IMR-90 (cell line): ENCODE measurements around the gene MAGI1. TPM values are rescaled to one million over a fixed set of nuclear protein-coding genes. Genes with fewer than 3 reads are reported as not detected.

Experiments
- ATAC-seq: fragments of 200-7000 bp; cut with Tn5 transposase; 2 replicates; pipeline ENCODE4 v1.9.1; 2020; ENCODE audit warnings: low read depth, mild to moderate bottlenecking, moderate library complexity
- BruUV-seq: library from RNA; stranded (reverse); fragments of 400-500 nt; replicated peaks from 2 replicates; lab custom pipeline; 2021; lab: Mats Ljungman, UMichigan
- CTCF ChIA-PET: fragments of 300-600 bp; formaldehyde crosslinking; extraction: SDS; loops from one replicate; lab custom pipeline; 2021; ENCODE audit warnings: antibody characterized with exemption; lab: Yijun Ruan, JAX
- POLR2A ChIA-PET: fragments of 300-600 bp; sonication (Branson Sonifier 250); formaldehyde crosslinking; loops from one replicate; lab custom pipeline; 2022; ENCODE audit warnings: antibody characterized with exemption; ENCODE audit not compliant: unreplicated experiment; lab: Charles Lee
- DNase-seq: peaks from one replicate; pipeline ENCODE4 v3.0.0; 2013
- H2AFZ ChIP-seq: replicated peaks from 2 replicates; pipeline ENCODE3; 2013; ENCODE audit warnings: low read length, mild to moderate bottlenecking; ENCODE audit not compliant: poor library complexity
- H2AK5ac ChIP-seq: 2 replicates; pipeline ENCODE4 v1.6.1; 2013; ENCODE audit warnings: low read depth, low read length, inconsistent platforms
- H2AK9ac ChIP-seq: replicated peaks from 2 replicates; pipeline ENCODE3; 2013; ENCODE audit warnings: mild to moderate bottlenecking, low read depth, low read length, moderate library complexity; ENCODE audit not compliant: poor library complexity
- H2BK120ac ChIP-seq: 2 replicates; pipeline ENCODE4 v1.6.1; 2013; ENCODE audit warnings: low read depth, low read length, inconsistent platforms
- H2BK15ac ChIP-seq: 3 replicates; pipeline ENCODE4 v1.6.1; 2013; ENCODE audit warnings: low read depth, low read length, inconsistent platforms
- H2BK20ac ChIP-seq: 2 replicates; pipeline ENCODE4 v1.6.1; 2013; ENCODE audit warnings: low read depth, mild to moderate bottlenecking, inconsistent platforms, low read length, moderate library complexity
- H2BK5ac ChIP-seq: 2 replicates; pipeline ENCODE4 v1.6.1; 2013; ENCODE audit warnings: mild to moderate bottlenecking, low read depth, low read length, inconsistent platforms; ENCODE audit not compliant: poor library complexity, severe bottlenecking
- H3K14ac ChIP-seq: replicated peaks from 2 replicates; pipeline ENCODE4 v1.6.1; 2013; ENCODE audit warnings: low read depth, low read length, inconsistent platforms
- H3K18ac ChIP-seq: 2 replicates; pipeline ENCODE4 v1.6.1; 2013; ENCODE audit warnings: low read depth, low read length, control low read depth
- H3K23ac ChIP-seq: 2 replicates; pipeline ENCODE4 v1.6.1; 2013; ENCODE audit warnings: low read depth, low read length, inconsistent platforms
- H3K27ac ChIP-seq: 2 replicates; pipeline ENCODE4 v1.5.1; 2013; ENCODE audit warnings: mild to moderate bottlenecking, control low read depth, low read length; ENCODE audit not compliant: insufficient read depth
- H3K27me3 ChIP-seq: 2 replicates; pipeline ENCODE4 v1.6.1; 2013; ENCODE audit warnings: low read length; ENCODE audit not compliant: control insufficient read depth, insufficient read depth
- H3K36me3 ChIP-seq: 2 replicates; pipeline ENCODE4 v1.6.1; 2013; ENCODE audit warnings: low read length, mixed read lengths; ENCODE audit not compliant: control insufficient read depth, insufficient read depth
- H3K4ac ChIP-seq: 2 replicates; pipeline ENCODE4 v1.6.1; 2013; ENCODE audit warnings: low read depth, low read length, inconsistent platforms
- H3K4me1 ChIP-seq: 2 replicates; pipeline ENCODE4 v1.6.1; 2013; ENCODE audit warnings: low read length, mixed read lengths; ENCODE audit not compliant: control insufficient read depth, insufficient read depth
- H3K4me2 ChIP-seq: 2 replicates; pipeline ENCODE4 v1.6.1; 2013; ENCODE audit warnings: low read depth, mild to moderate bottlenecking, control low read depth, low read length, moderate library complexity
- H3K4me3 ChIP-seq: 2 replicates; pipeline ENCODE4 v1.5.1; 2013; ENCODE audit warnings: low read depth, mild to moderate bottlenecking, control low read depth, low read length, moderate library complexity; ENCODE audit not compliant: insufficient read depth
- H3K56ac ChIP-seq: 2 replicates; pipeline ENCODE4 v1.6.1; 2013; ENCODE audit warnings: low read length, inconsistent platforms; ENCODE audit not compliant: insufficient read depth; ENCODE audit errors: extremely low read depth
- H3K79me1 ChIP-seq, 2 experiments: 2 replicates each; pipeline ENCODE4 v1.6.1; 2013; ENCODE audit warnings: low read length in 2 of 2, inconsistent platforms in 1 of 2, low read depth in 1 of 2
- H3K9ac ChIP-seq: 2 replicates; pipeline ENCODE4 v1.6.1; 2013; ENCODE audit warnings: low read depth, low read length, control low read depth
- H3K9me1 ChIP-seq: 2 replicates; pipeline ENCODE4 v1.6.1; 2013; ENCODE audit warnings: low read length, inconsistent platforms; ENCODE audit not compliant: insufficient read depth
- H3K9me3 ChIP-seq: 2 replicates; pipeline ENCODE4 v1.6.1; 2013; ENCODE audit warnings: low read length; ENCODE audit not compliant: control insufficient read depth, insufficient read depth
- H4K20me1 ChIP-seq: 2 replicates; pipeline ENCODE4 v1.6.1; 2013; ENCODE audit warnings: low read length, inconsistent platforms; ENCODE audit not compliant: insufficient read depth
- H4K5ac ChIP-seq: 2 replicates; pipeline ENCODE4 v1.6.1; 2013; ENCODE audit warnings: mild to moderate bottlenecking, low read depth, low read length, control low read depth
- H4K8ac ChIP-seq, 2 experiments: 2 replicates each; pipeline ENCODE4 v1.6.1; 2013; ENCODE audit warnings: low read depth in 2 of 2, low read length in 2 of 2, control low read depth in 1 of 2, inconsistent platforms in 1 of 2
- H4K91ac ChIP-seq: 2 replicates; pipeline ENCODE4 v1.6.1; 2013; ENCODE audit warnings: low read depth, low read length, inconsistent platforms; ENCODE audit not compliant: insufficient read depth
- BHLHE40 ChIP-seq: fragments of 150-350 bp; IDR thresholded peaks from 2 replicates; pipeline ENCODE4 v1.6.1; 2016; ENCODE audit warnings: mild to moderate bottlenecking, low read depth, low read length
- CEBPB ChIP-seq: IDR thresholded peaks from 2 replicates; pipeline ENCODE4 v1.6.1; 2012; ENCODE audit warnings: low read depth, low read length, improper control_type of control experiment
- CHD1 ChIP-seq: IDR thresholded peaks from 2 replicates; pipeline ENCODE4 v1.6.1; 2012; ENCODE audit warnings: low read depth, low read length, improper control_type of control experiment
- CTCF ChIP-seq: conservative IDR thresholded peaks from 2 replicates; pipeline ENCODE4 v1.5.1; 2012; ENCODE audit warnings: mild to moderate bottlenecking, low read depth, low read length, improper control_type of control experiment
- ELK1 ChIP-seq: fragments of 150-350 bp; IDR thresholded peaks from 2 replicates; pipeline ENCODE4 v1.6.1; 2016; ENCODE audit warnings: low read depth, mild to moderate bottlenecking, low read length, moderate library complexity, borderline replicate concordance
- FOS ChIP-seq: fragments of 150-350 bp; IDR thresholded peaks from 2 replicates; pipeline ENCODE4 v1.6.1; 2016; ENCODE audit warnings: low read depth, low read length
- MAFK ChIP-seq: IDR thresholded peaks from 2 replicates; pipeline ENCODE4 v1.6.1; 2012; ENCODE audit warnings: low read depth, low read length, improper control_type of control experiment
- MAZ ChIP-seq: IDR thresholded peaks from 2 replicates; pipeline ENCODE4 v1.6.1; 2012; ENCODE audit warnings: low read depth, mild to moderate bottlenecking, low read length, improper control_type of control experiment, moderate library complexity, borderline replicate concordance
- MXI1 ChIP-seq: IDR thresholded peaks from 2 replicates; pipeline ENCODE4 v1.6.1; 2012; ENCODE audit warnings: low read depth, mild to moderate bottlenecking, low read length, moderate library complexity, borderline replicate concordance
- NFE2L2 ChIP-seq: fragments of 150-350 bp; IDR thresholded peaks from 2 replicates; pipeline ENCODE4 v1.6.1; 2016; ENCODE audit warnings: low read depth, mild to moderate bottlenecking, low read length
- POLR2A ChIP-seq: IDR thresholded peaks from 2 replicates; pipeline ENCODE4 v1.6.1; 2012; ENCODE audit warnings: mild to moderate bottlenecking, low read depth, low read length
- RAD21 ChIP-seq: IDR thresholded peaks from 2 replicates; pipeline ENCODE4 v1.6.1; 2012; ENCODE audit warnings: low read length, improper control_type of control experiment
- RCOR1 ChIP-seq: IDR thresholded peaks from 2 replicates; pipeline ENCODE4 v1.6.1; 2012; ENCODE audit warnings: mild to moderate bottlenecking, low read length, improper control_type of control experiment; ENCODE audit not compliant: insufficient replicate concordance
- RFX5 ChIP-seq: IDR thresholded peaks from 2 replicates; pipeline ENCODE4 v1.8.0; 2012; ENCODE audit warnings: low read depth, mild to moderate bottlenecking, low read length, moderate library complexity
- SMC3 ChIP-seq: fragments of 150-350 bp; IDR thresholded peaks from 2 replicates; pipeline ENCODE4 v1.6.1; 2016; ENCODE audit warnings: low read depth, mild to moderate bottlenecking, antibody characterized with exemption, low read length, moderate library complexity
- USF2 ChIP-seq: fragments of 150-350 bp; IDR thresholded peaks from 2 replicates; pipeline ENCODE4 v1.6.1; 2017; ENCODE audit warnings: mild to moderate bottlenecking, antibody characterized with exemption, low read length, low read depth
- WGBS, 2 experiments: methylation state at CpG; one replicate each; pipeline versions ENCODE4 v1.1.5 to v1.1.7; 2013; ENCODE audit warnings: missing lambda C conversion rate in 2 of 2; ENCODE audit not compliant: insufficient read length in 1 of 2; ENCODE audit errors: extremely low coverage in 2 of 2; 5-methylcytosine and 5-hydroxymethylcytosine counted together
- dilution Hi-C: fragments of 300-500 bp; cut with HindIII; formaldehyde crosslinking; loops from one replicate; pipeline ENCODE4 v1.14.3; 2018; ENCODE audit warnings: low sequenced_read_pairs; ENCODE audit not compliant: unreplicated experiment
- in situ Hi-C: fragments of 300-500 bp; cut with MboI; formaldehyde crosslinking; loops from 3 replicates; pipeline ENCODE4 v1.14.3; 2019; ENCODE audit warnings: low sequenced_read_pairs, inconsistent platforms, mixed read lengths
- intact Hi-C: fragments of 100-400 bp; cut with micrococcal nuclease; formaldehyde crosslinking; loops from 2 replicates; pipeline ENCODE4 v1.10.0; 2022
- polyA plus RNA-seq, 3 experiments: library from polyadenylated mRNA; depleted of rRNA; stranded (reverse); fragments of >200 nt; gene quantifications; 2 replicates each; pipeline ENCODE4 v1.2.3, GENCODE V29; 2012; ENCODE audit warnings: low replicate concordance in 1 of 3
- total RNA-seq: library from RNA; depleted of rRNA; stranded (reverse); fragments of >200 nt; gene quantifications from 2 replicates; pipeline ENCODE4 v1.2.3, GENCODE V29; 2012

MAGI1 gene
- total and polyA plus RNA-seq, 2 of the 4 experiments (the other 2 are of a cell fraction): 14.5 to 24.2 TPM

DNA sequence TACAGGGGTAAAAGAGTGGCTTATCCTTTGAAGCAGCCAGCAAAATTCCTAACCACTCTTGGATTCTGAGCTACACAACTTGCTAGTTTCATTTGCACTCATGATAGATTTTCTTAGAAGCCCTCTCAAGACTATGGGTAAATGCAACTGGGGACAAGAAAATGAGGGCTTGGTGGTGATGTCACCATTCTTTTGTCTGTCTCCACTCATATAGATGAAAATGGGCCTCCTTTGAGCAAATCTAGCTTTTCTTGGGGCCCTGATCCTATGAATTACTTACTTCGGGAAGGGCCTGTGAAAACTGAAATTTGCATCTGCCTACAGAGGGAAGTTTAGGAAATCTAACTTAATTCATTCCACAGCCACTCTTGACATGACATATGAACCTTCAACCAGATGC lies 486.3 kb downstream of the MAGI1 start:
- no peak overlapping the region for H2BK5ac ChIP-seq
- peaks cover 5% of the 10 kb centered on the region; the same call in 1 of the 2 replicates for H3K9me1 ChIP-seq
- H4K91ac ChIP-seq: no peak overlapping the region
- ChIA-PET CTCF (no interaction called here), POLR2A (no interaction called here)
- H3K36me3 ChIP-seq: no peaks in the 10 kb centered on the region
- WGBS, 2 experiments: no CpG with 5 or more reads among the region's 1 CpG
- TF ChIP-seq RFX5 (no peak), USF2 (no peak), MAFK (no peak), CEBPB (no peak), ELK1 (no peak), CHD1 (no peak), FOS (no peak), BHLHE40 (no peak), CTCF (no peak), RAD21 (no peak), POLR2A (no peak), MAZ (no peak), RCOR1 (no peak), MXI1 (no peak), SMC3 (no peak), NFE2L2 (no peak)
- no peak overlapping the region for H3K9ac ChIP-seq
- DNase-seq: no peak
- H3K4me2 ChIP-seq: no peak overlapping the region
- no peak overlapping the region for H4K5ac ChIP-seq
- no peak overlapping the region for H3K4ac ChIP-seq
- intact Hi-C loops: no loop called here
- peaks cover 19 to 45% of the 10 kb centered on the region in 2 experiments for H3K79me1 ChIP-seq
- no peak overlapping the region for H2BK15ac ChIP-seq
- no peak overlapping the region for H3K56ac ChIP-seq
- no peak overlapping the region for H3K18ac ChIP-seq
- in situ Hi-C loops: no loop called here
- no TSS peak for BruUV-seq
- H3K27ac ChIP-seq: no peak overlapping the region
- H4K20me1 ChIP-seq: peaks cover 8% of the 10 kb centered on the region; the same call in 1 of the 2 replicates
- no peak overlapping the region for H2AK9ac ChIP-seq
- no peak overlapping the region for H3K23ac ChIP-seq
- H2BK20ac ChIP-seq: no peak overlapping the region
- peaks cover 5% of the 10 kb centered on the region for H3K4me1 ChIP-seq
- no peak overlapping the region for H2AFZ ChIP-seq
- dilution Hi-C loops: no loop called here
- H3K9me3 ChIP-seq: no peaks in the 10 kb centered on the region
- no peak for ATAC-seq
- no peak overlapping the region for H2AK5ac ChIP-seq
- H4K8ac ChIP-seq: no peak overlapping the region
- no peak overlapping the region for H3K4me3 ChIP-seq
- H3K14ac ChIP-seq: no peak overlapping the region
- no peak overlapping the region for H2BK120ac ChIP-seq
- H3K27me3 ChIP-seq: no peaks in the 10 kb centered on the region
